GM12891 (cell line): ENCODE data around the gene BHLHE40.

Experiments
- POLR2A ChIP-seq: IDR thresholded peaks from 2 replicates; pipeline ENCODE4 v1.6.1; 2011; ENCODE audit warnings: low read depth, low read length, control low read depth
- POLR2AphosphoS5 ChIP-seq: IDR thresholded peaks from 2 replicates; pipeline ENCODE4 v1.6.1; 2011; ENCODE audit warnings: low read depth, low read length, control low read depth
- POU2F2 ChIP-seq: IDR thresholded peaks from 2 replicates; pipeline ENCODE4 v1.6.1; 2011; ENCODE audit warnings: low read depth, mild to moderate bottlenecking, control low read depth, low read length, moderate library complexity
- SPI1 ChIP-seq: IDR thresholded peaks from 2 replicates; pipeline ENCODE4 v1.6.1; 2011; ENCODE audit warnings: low read depth, low read length, control low read depth
- TAF1 ChIP-seq: IDR thresholded peaks from 2 replicates; pipeline ENCODE4 v1.6.1; 2011; ENCODE audit warnings: low read depth, low read length, control low read depth

GRCh38 chr3:4943549-4943948 is 35.7 kb upstream of the BHLHE40 start:
- TF ChIP-seq POU2F2 (no peak), POLR2AphosphoS5 (no peak), POLR2A (no peak), TAF1 (no peak), SPI1 (no peak)
